GM12891 (cell line): ENCODE data around the gene GSTK1.

Experiments
- POLR2A ChIP-seq: IDR thresholded peaks from 2 replicates; pipeline ENCODE4 v1.6.1; 2011; ENCODE audit warnings: low read depth, low read length, control low read depth
- POLR2AphosphoS5 ChIP-seq: IDR thresholded peaks from 2 replicates; pipeline ENCODE4 v1.6.1; 2011; ENCODE audit warnings: low read depth, low read length, control low read depth
- POU2F2 ChIP-seq: IDR thresholded peaks from 2 replicates; pipeline ENCODE4 v1.6.1; 2011; ENCODE audit warnings: low read depth, mild to moderate bottlenecking, control low read depth, low read length, moderate library complexity
- SPI1 ChIP-seq: IDR thresholded peaks from 2 replicates; pipeline ENCODE4 v1.6.1; 2011; ENCODE audit warnings: low read depth, low read length, control low read depth
- TAF1 ChIP-seq: IDR thresholded peaks from 2 replicates; pipeline ENCODE4 v1.6.1; 2011; ENCODE audit warnings: low read depth, low read length, control low read depth

- TF ChIP-seq POLR2A (no peak), POLR2AphosphoS5 (no peak), POU2F2 (no peak), TAF1 (no peak), SPI1 (peak; percentile 85)
These were observed 26.2 kb downstream of the GSTK1 start for GRCh38 chr7:143289421-143289820.
